ENCODE measurements around the gene DNPH1.

Gene DNPH1

DNA sequence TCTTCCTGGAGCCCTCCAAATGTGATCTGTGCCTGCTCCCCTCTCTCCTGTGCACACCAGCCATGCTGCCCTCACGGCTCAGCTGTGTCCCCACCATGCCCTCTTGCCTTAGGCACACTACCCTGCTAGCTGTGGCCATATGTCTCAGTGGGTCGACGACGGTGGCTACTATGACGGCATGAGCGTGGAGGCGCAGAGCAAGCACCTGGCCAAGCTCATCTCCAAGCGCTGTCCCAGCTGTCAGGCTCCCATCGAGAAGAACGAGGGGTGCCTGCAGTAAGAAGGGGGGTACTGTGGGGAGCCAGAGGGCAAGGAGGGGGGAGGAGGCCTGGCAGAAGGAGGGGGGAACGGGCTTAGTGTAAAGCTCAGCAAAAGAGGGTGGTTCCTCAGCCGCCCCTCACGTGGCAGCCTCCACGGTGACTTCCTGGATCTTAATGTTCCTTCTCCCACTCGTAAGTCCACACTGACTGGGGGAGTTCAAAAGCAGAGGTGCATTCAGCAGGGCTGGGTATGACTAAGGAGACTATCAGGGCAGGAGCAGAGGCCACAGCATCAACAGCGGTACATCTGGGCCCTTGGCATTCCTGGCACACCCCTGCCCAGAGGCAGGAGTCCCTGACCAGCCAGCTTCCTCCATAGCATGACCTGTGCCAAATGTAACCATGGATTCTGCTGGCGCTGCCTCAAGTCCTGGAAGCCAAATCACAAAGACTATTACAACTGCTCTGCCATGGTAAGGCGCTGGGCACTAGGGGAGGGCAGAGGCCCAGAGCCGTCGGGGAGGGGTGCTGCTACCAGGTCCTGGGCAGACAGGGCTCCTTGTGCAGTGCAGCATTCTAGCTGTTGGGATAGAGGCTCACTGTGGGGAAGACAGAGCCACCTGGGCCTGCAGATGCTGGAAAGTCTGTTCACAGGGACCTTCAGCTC lies 8.0 kb downstream of the DNPH1 start:
- in situ Hi-C loops (cut with MboI; ENCODE audit: low pct_unique_long_range_greater_than_20kb, low sequenced_read_pairs, unreplicated experiment): no loop called here
- no peak for DNase-seq (ENCODE audit: low spot score)

DNA sequence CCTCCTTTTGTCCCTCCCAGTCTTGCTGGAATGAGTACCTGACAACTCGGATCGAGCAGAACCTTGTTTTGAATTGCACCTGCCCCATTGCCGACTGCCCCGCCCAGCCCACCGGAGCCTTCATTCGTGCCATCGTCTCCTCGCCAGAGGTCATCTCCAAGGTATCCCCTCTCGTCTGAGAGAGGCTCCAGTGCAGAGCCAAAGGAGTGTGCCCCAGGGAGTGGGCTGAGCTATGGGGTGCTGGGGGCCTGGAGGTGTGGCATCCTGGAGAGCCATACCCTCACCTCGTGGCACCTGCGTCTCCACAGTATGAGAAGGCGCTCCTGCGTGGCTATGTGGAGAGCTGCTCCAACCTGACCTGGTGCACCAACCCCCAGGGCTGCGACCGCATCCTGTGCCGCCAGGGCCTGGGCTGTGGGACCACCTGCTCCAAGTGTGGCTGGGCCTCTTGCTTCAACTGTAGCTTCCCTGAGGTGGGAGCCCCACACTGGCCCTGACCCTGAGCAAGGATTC lies 8.8 kb downstream of the DNPH1 start:
- TF ChIP-seq CTCF (IDR thresholded peaks at IDR 0.05; ENCODE audit: extremely low read depth, insufficient read depth, missing control alignments): no peak
- in situ Hi-C loops (cut with MboI; ENCODE audit: low pct_unique_long_range_greater_than_20kb, low sequenced_read_pairs, unreplicated experiment): no loop called here
- DNase-seq (ENCODE audit: low spot score): no peak

More for the DNA sequence above, 8.0 kb downstream of the DNPH1 start:
- TF ChIP-seq CTCF (IDR thresholded peaks at IDR 0.05; ENCODE audit: extremely low read depth, insufficient read depth, missing control alignments): no peak

- DNase-seq (ENCODE audit: low spot score): no peak
- no peak for TF ChIP-seq CTCF (IDR thresholded peaks at IDR 0.05; ENCODE audit: extremely low read depth, insufficient read depth, missing control alignments)
- in situ Hi-C loops (cut with MboI; ENCODE audit: low pct_unique_long_range_greater_than_20kb, low sequenced_read_pairs, unreplicated experiment): no loop called here
Measured at GRCh38 chr6:43219814-43220213, 9.5 kb downstream of the DNPH1 start.

DNA sequence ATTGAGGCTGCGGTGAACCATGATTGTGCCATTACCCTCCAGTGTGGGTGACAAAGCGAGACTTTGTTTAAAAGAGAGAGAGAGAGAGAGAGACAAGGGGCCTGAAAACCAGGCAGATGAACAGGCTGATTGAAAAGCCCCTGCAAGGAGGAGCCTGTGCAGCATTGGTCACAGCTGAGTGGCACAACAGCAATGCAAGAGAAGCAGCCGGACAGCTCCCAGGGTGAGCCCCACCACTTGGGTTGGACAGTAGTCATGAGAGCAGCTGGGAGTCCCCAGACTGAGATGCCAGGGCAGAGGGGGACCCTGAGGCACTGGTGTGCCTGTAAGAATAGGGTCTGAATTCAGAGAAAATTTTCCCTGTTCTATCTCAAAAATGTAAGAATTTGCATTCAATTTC lies 10.2 kb downstream of the DNPH1 start:
- TF ChIP-seq CTCF (IDR thresholded peaks at IDR 0.05; ENCODE audit: extremely low read depth, insufficient read depth, missing control alignments): no peak
- DNase-seq (ENCODE audit: low spot score): no peak
- in situ Hi-C loops (cut with MboI; ENCODE audit: low pct_unique_long_range_greater_than_20kb, low sequenced_read_pairs, unreplicated experiment): no loop called here

- DNase-seq (ENCODE audit: low spot score): no peak
- TF ChIP-seq CTCF (IDR thresholded peaks at IDR 0.05; ENCODE audit: extremely low read depth, insufficient read depth, missing control alignments): no peak
- in situ Hi-C loops (cut with MboI; ENCODE audit: low pct_unique_long_range_greater_than_20kb, low sequenced_read_pairs, unreplicated experiment): no loop called here
Measured at GRCh38 chr6:43217351-43217750, 11.9 kb downstream of the DNPH1 start.

- in situ Hi-C loops (cut with MboI; ENCODE audit: low pct_unique_long_range_greater_than_20kb, low sequenced_read_pairs, unreplicated experiment): no loop called here
- TF ChIP-seq CTCF (IDR thresholded peaks at IDR 0.05; ENCODE audit: extremely low read depth, insufficient read depth, missing control alignments): no peak
- no peak for DNase-seq (ENCODE audit: low spot score)
Measured at GRCh38 chr6:43216200-43216599, 13.1 kb downstream of the DNPH1 start.
